BLaER1 (cell line): Measurements from ENCODE around the gene RNU5D-1.
"Not testable (repeated sequence)": the region's sequence is repeated elsewhere in the genome, so short reads cannot be mapped to it uniquely, and the experiment has no call there.

Experiments
- H3K27ac ChIP-seq: shearing (Covaris generic); formaldehyde crosslinking; 2 replicates; pipeline ENCODE4 v1.8.1; 2022
- H3K27me3 ChIP-seq: shearing (Covaris generic); formaldehyde crosslinking; 2 replicates; pipeline ENCODE4 v1.8.1; 2022
- H3K36me3 ChIP-seq: shearing (Covaris generic); formaldehyde crosslinking; 2 replicates; pipeline ENCODE4 v1.8.1; 2022
- H3K4me1 ChIP-seq: shearing (Covaris generic); formaldehyde crosslinking; 2 replicates; pipeline ENCODE4 v1.8.1; 2022
- H3K4me2 ChIP-seq: shearing (Covaris generic); formaldehyde crosslinking; 2 replicates; pipeline ENCODE4 v1.8.1; 2022
- H3K4me3 ChIP-seq: shearing (Covaris generic); formaldehyde crosslinking; 2 replicates; pipeline ENCODE4 v1.8.1; 2022
- H3K9ac ChIP-seq: shearing (Covaris generic); formaldehyde crosslinking; 2 replicates; pipeline ENCODE4 v1.8.1; 2022
- H3K9me3 ChIP-seq: shearing (Covaris generic); formaldehyde crosslinking; 2 replicates; pipeline ENCODE4 v1.8.1; 2022
- H4K20me1 ChIP-seq: shearing (Covaris generic); formaldehyde crosslinking; 2 replicates; pipeline ENCODE4 v1.8.1; 2022
- Cebpa-rat ChIP-seq: shearing (Covaris generic); IDR thresholded peaks from 2 replicates; pipeline ENCODE4 v1.8.1; 2022

Gene RNU5D-1

GRCh38 chr1:44705470-44705869 lies 25.5 kb downstream of the RNU5D-1 start:
- H3K4me3 ChIP-seq = no peak overlapping the region
- TF ChIP-seq Cebpa-rat = no peak
- H3K36me3 ChIP-seq = no peaks in the 10 kb centered on the region
- H3K4me2 ChIP-seq = no peak overlapping the region
- H3K9ac ChIP-seq = no peak overlapping the region
- H3K4me1 ChIP-seq = peaks cover 8% of the 10 kb centered on the region
- no peaks in the 10 kb centered on the region for H4K20me1 ChIP-seq
- no peaks in the 10 kb centered on the region for H3K27me3 ChIP-seq
- H3K27ac ChIP-seq = no peak overlapping the region
- no peaks in the 10 kb centered on the region for H3K9me3 ChIP-seq

DNA sequence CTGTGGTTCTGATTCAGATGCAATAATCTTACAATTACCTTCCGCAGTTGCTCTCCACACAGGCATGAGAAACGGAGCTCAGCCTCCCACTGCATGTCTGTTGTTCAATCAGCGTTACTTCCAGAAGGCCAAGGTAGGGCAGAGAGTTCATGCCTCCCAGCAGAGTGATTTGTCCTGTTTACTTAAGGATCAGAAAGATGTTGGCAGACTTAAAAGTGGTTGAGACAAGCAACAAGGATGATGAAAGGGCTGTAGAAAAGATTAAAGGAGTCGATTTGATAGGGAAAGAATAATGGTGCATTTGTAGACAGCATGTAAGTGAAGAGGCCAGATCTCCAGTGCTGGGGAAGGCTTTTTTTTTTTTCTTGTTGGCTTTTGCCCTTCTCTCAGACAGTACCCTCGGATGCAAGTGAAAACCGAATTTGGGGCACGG lies 29.8 kb downstream of the RNU5D-1 start:
- Histone ChIP-seq H3K9me3 (no peaks in the 10 kb centered on the region), H4K20me1 (no peaks in the 10 kb centered on the region), H3K27ac (no peak overlapping the region), H3K4me2 (no peak overlapping the region), H3K4me3 (no peak overlapping the region), H3K9ac (no peak overlapping the region), H3K27me3 (no peaks in the 10 kb centered on the region), H3K4me1 (peaks cover 27% of the 10 kb centered on the region), H3K36me3 (no peaks in the 10 kb centered on the region)
- TF ChIP-seq Cebpa-rat = no peak

- Histone ChIP-seq H3K9me3 (no peaks in the 10 kb centered on the region), H3K4me2 (no peak overlapping the region), H3K36me3 (no peaks in the 10 kb centered on the region), H3K9ac (no peak overlapping the region), H3K27ac (no peak overlapping the region), H4K20me1 (no peaks in the 10 kb centered on the region), H3K4me1 (peaks cover 33% of the 10 kb centered on the region), H3K27me3 (no peaks in the 10 kb centered on the region), H3K4me3 (no peak overlapping the region)
- TF ChIP-seq Cebpa-rat = no peak
Observed at GRCh38 chr1:44700573-44700972, 30.4 kb downstream of the RNU5D-1 start.

- not testable (repeated sequence) for H4K20me1 ChIP-seq, H3K27ac ChIP-seq, H3K9me3 ChIP-seq, H3K36me3 ChIP-seq, H3K4me2 ChIP-seq, H3K27me3 ChIP-seq, H3K4me3 ChIP-seq, H3K9ac ChIP-seq
- H3K4me1 ChIP-seq = peaks cover 45% of the 10 kb centered on the region
Observed at GRCh38 chr1:44699375-44699774, 31.6 kb downstream of the RNU5D-1 start.

DNA sequence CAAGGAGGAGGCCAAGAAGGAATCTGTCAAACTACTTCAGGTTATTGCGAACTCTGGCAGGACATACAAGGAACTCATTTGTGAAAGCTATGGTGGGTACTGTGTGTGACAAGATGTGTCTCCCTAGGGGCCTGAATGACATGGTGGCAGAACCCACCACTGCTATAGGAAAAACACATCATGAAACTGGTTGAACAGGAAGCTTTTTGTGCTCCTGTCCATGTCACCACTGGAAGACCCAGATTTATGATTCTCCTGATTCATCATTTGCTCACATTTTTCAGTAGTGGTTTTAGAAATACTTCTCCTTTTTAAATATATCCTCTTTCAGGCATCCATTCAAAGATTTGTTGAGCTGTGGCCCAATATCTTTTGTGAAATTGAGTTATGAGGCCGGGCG lies 32.8 kb downstream of the RNU5D-1 start:
- Histone ChIP-seq H3K27ac (no peak overlapping the region), H3K9ac (no peak overlapping the region), H3K9me3 (no peaks in the 10 kb centered on the region), H4K20me1 (no peaks in the 10 kb centered on the region), H3K36me3 (no peaks in the 10 kb centered on the region), H3K27me3 (no peaks in the 10 kb centered on the region), H3K4me1 (peaks cover 57% of the 10 kb centered on the region), H3K4me2 (peak overlapping the region; percentile 75), H3K4me3 (no peak overlapping the region)
- TF ChIP-seq Cebpa-rat = no peak

- TF ChIP-seq Cebpa-rat = no peak
- H3K9me3 ChIP-seq = no peaks in the 10 kb centered on the region
- H3K36me3 ChIP-seq = no peaks in the 10 kb centered on the region
- no peaks in the 10 kb centered on the region for H3K27me3 ChIP-seq
- peak overlapping the region; percentile 42; the same call in 1 of the 2 replicates for H3K9ac ChIP-seq
- no peak overlapping the region; the same call in 1 of the 2 replicates for H3K4me3 ChIP-seq
- peak overlapping the region; percentile 75 for H3K4me2 ChIP-seq
- peaks cover 64% of the 10 kb centered on the region for H3K4me1 ChIP-seq
- H3K27ac ChIP-seq = peak overlapping the region; percentile 59; the same call in 1 of the 2 replicates
- no peaks in the 10 kb centered on the region for H4K20me1 ChIP-seq
Observed at GRCh38 chr1:44696789-44697345, 34.1 kb downstream of the RNU5D-1 start.

DNA sequence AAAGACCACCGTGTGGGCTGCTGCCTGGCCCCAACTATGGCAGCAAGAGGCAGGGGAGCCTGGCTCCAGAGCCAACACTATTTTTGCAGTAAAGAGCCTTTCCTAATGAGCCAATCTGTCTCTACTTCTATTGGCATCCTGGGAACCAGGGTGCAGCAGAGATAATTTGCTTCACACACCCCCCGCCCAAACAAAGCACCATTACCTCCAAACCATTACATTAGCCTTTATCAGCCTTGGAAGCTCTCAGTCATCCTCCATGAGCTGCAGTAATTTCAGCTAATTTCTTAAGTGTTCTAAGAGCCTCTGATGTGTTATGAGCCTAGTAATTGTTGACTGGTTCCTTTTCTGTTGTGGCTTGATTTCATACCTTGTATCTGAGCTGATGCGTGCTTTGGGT lies 34.9 kb downstream of the RNU5D-1 start:
- peaks cover 64% of the 10 kb centered on the region for H3K4me1 ChIP-seq
- H4K20me1 ChIP-seq = no peaks in the 10 kb centered on the region
- no peaks in the 10 kb centered on the region for H3K27me3 ChIP-seq
- H3K4me2 ChIP-seq = peak overlapping the region; percentile 75
- H3K36me3 ChIP-seq = no peaks in the 10 kb centered on the region
- no peak overlapping the region for H3K9ac ChIP-seq
- no peak overlapping the region for H3K4me3 ChIP-seq
- no peak for TF ChIP-seq Cebpa-rat
- H3K9me3 ChIP-seq = no peaks in the 10 kb centered on the region
- peak overlapping the region; percentile 59 for H3K27ac ChIP-seq

- Histone ChIP-seq H3K9ac (no peak overlapping the region), H4K20me1 (no peaks in the 10 kb centered on the region), H3K4me1 (peaks cover 64% of the 10 kb centered on the region), H3K4me3 (no peak overlapping the region), H3K27me3 (no peaks in the 10 kb centered on the region), H3K4me2 (peak overlapping the region; percentile 75), H3K27ac (peak overlapping the region; percentile 59; the same call in 1 of the 2 replicates), H3K36me3 (no peaks in the 10 kb centered on the region), H3K9me3 (no peaks in the 10 kb centered on the region)
- no peak for TF ChIP-seq Cebpa-rat
Observed at GRCh38 chr1:44695671-44696070, 35.3 kb downstream of the RNU5D-1 start.

GRCh38 chr1:44694863-44695478 lies 36.0 kb downstream of the RNU5D-1 start:
- Histone ChIP-seq H3K9me3 (no peaks in the 10 kb centered on the region), H3K9ac (no peak overlapping the region), H3K4me1 (peaks cover 64% of the 10 kb centered on the region), H3K36me3 (no peaks in the 10 kb centered on the region), H4K20me1 (no peaks in the 10 kb centered on the region), H3K27me3 (no peaks in the 10 kb centered on the region), H3K27ac (peak overlapping the region; percentile 56), H3K4me2 (peak overlapping the region; percentile 75), H3K4me3 (no peak overlapping the region)
- no peak for TF ChIP-seq Cebpa-rat

DNA sequence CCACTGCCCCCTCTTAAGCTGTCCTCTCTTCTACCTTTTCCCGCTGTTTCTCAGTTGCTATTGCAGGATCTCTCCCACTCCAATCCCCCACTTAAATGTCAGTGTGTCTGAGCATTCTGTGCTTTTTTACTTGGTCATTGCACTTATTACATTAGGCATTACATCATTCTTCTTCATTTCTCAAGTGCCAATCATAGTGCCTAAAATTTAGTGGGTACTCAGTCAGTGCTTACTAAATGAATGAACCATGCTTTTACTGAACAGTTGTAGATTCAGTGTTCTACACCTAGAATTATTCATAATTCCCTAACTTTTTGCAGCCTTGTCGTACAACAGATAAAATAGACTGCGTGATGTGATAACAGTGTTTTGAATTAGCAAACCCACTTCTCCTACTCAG lies 37.1 kb downstream of the RNU5D-1 start:
- Histone ChIP-seq H3K36me3 (no peaks in the 10 kb centered on the region), H3K4me1 (peaks cover 64% of the 10 kb centered on the region), H3K9me3 (no peaks in the 10 kb centered on the region), H3K9ac (no peak overlapping the region), H3K27ac (no peak overlapping the region), H3K4me3 (no peak overlapping the region), H4K20me1 (no peaks in the 10 kb centered on the region), H3K4me2 (no peak overlapping the region), H3K27me3 (no peaks in the 10 kb centered on the region)
- no peak for TF ChIP-seq Cebpa-rat
